Nucleus accumbens (tissue), 56 donors: ENCODE data around the gene HMGCL.

Experiments used
- DNase-seq, 56 donors: peaks; one replicate each; lab custom pipeline; 2025; lab: John Stamatoyannopoulos, UW

Gene HMGCL

DNA sequence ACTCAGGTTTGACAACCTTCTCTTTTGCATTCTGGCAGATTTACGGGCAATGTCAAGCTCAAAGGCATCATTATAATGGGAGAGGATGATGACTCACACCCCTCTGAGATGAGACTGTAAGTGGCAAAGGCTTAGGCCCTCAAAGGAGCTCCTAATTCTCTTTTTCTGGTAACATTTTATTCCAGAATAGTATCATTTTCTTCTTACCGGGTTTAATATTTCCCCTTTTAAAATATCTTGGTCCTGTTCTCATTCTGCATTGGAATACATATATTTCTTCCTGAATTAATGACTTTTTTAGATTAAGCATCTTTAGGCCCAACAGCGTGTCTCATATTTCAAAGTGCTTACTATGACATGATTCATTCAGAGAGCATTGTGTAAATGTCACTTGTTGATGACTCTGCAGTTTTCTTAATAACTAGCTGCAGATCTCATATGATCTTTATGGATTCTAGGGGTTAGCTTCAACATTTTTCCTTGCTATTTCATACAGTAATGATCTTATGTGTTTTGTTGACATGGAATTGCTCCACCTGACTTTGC is 45.3 kb downstream of the HMGCL start:
- DNase-seq, result no peak

DNA sequence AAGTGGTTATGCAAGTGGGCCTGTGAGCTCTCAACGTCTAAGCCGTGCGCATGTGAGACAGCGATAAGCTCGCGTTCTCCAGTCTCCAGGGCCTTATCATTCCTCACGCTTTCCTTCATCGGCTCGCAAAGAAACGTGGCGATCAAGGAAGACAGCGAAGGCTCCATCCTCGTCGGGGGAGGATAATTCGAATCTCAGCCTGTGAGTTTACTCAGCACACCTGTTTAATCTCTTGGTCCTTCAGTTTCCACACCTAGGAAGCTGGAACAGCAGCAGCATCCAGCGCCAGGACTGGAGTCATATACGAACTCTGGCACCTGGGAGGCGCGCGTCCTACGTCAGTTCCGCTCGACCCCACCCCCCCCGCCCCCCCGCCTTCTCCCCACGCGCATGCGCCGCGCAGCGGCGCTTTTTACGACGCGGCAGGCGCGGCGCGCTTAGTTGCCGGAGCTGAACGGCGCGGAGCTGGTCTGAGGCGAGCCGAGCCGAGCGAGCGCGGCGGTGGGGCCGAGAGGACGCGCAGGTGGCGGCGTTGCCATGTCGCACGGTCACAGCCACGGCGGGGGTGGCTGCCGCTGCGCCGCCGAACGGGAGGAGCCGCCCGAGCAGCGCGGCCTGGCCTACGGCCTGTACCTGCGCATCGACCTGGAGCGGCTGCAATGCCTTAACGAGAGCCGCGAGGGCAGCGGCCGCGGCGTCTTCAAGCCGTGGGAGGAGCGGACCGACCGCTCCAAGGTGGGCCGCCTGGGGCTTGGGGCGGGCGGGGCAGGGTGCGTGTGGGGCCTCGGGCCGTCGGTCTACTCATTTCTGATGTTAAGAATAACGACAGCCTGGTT is 47.0 kb downstream of the HMGCL start, which contains the start of gene PITHD1:
Gene PITHD1, plus strand, starts transcription at position 440 of the 836 bp plus-strand sequence. Its CDS starts 98 bp downstream, at position 538.
- peak in 52 of 56 donors; percentile 36 to 85 (median 74) for DNase-seq

DNA sequence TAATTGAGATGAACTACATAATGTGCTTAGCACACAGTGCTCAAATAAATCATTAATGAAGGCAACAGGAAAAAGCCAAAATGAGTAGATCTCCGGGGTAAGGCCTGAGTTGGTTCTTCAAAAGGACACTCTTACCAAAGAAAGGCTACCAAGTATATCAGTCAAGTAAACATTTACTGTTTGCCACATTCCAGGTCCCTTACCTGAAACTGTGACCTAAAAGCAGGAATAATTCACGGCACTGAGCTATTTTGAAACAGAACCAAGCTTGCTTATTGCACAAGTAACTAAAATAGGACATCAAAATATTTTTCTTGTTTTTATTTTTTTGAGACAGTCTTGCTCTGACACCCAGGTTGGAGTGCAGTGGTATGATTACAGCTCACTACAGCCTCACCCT is 49.0 kb downstream of the HMGCL start:
- no peak for DNase-seq

GRCh38 chr1:23774174-23774880 is 50.9 kb downstream of the HMGCL start:
- no peak for DNase-seq

- no peak for DNase-seq
These were observed 52.4 kb downstream of the HMGCL start for GRCh38 chr1:23772854-23773242.

GRCh38 chr1:23772049-23772853 is 53.0 kb downstream of the HMGCL start:
- DNase-seq, result peak in 52 of 56 donors; percentile 8 to 91 (median 56)

DNA sequence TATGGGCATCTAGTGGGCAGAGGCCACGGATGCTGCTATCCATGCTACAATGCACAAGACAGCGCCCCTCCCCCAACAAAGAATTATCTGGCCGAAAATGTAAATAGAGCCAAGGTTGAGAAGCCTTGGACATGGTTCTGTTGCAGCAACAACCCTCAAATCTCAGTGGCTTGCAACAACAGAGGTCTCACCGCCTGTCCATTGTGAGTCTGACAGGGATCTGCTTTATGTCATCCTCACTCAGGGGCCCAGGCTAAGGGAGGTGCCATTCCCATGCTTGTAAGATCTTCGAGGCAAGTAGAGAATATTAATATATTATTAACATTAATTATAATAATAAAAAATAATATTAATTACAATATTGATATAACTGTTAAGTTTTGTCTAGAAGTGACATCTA is 56.5 kb downstream of the HMGCL start:
- no peak for DNase-seq

- DNase-seq, result no peak
These were observed 62.1 kb downstream of the HMGCL start for GRCh38 chr1:23763041-23763577.

DNA sequence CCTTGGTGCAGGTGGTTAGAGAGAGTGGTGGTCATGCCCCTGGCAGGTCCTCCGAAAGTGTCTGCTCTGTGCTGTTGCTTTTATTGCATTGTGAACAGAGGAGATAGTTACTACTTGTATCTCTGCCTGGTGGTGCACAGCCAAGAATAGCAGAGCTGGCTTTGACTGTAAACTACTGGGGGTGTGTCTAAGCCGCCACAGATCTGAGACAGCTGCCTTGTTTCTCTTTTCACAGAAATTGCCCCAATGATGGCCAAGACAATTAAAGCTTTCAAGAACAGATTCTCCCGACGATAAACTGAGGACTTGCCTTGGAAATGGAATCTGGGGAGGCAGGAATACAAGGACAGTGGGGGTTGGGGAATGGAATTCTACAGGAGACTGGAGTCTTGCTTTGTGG is 66.0 kb downstream of the HMGCL start:
- DNase-seq, result peak in 35 of 56 donors; percentile 2 to 57 (median 26)

DNA sequence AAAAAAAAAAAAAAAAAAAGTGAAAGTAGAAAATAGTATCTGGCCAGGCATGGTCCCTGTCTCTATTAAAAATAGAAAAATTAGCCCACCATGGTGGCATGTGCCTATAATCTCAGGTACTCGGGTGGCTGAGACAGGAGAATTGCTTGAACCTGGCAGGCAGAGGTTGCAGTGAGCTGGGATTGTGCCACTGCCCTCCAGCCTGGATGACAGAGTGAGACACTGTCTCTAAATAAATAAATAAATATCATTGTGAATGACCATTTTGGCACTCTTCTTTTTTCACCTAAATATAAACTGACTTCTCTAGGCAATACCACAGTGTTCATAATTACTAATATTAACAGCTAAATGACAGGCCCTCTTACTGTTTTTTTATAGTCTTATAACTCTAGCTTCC is 67.4 kb downstream of the HMGCL start:
- DNase-seq, result no peak

DNA sequence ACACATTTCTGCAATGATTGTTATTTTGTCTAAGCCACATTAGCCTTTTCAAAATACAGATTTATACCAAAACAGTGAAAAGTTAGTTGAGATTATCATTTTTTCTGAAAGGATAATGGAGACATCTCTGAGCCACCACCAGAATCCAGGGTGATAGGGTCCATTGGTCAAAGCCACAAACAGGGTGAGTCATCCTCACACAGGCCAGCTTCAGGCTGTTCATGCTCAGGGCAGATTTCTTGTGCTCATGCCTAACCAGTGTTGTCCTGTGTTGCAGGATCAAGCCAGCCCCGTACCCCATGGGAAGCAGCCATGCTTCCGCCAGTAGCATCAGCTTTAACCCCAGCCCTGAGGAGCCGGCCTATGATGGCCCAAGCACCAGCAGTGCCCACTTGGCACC is 68.6 kb downstream of the HMGCL start:
- no peak for DNase-seq

GRCh38 chr1:23752909-23753308 is 72.3 kb downstream of the HMGCL start:
- no peak for DNase-seq
